AG10803 (cell line): ENCODE results near the gene PILRB.
"Not testable (repeated sequence)": the region's sequence is repeated elsewhere in the genome, so short reads cannot be mapped to it uniquely, and the experiment has no call there.

Source experiments
- DNase-seq: peaks from one replicate; pipeline ENCODE4 v3.0.0; 2010; ENCODE audit warnings: low read depth
- H3K4me3 ChIP-seq: 2 replicates; pipeline ENCODE4 v1.5.1; 2011; ENCODE audit warnings: mild to moderate bottlenecking, low read length, control low read depth
- TF ChIP-seq, protein P1 (sequence below): conservative IDR thresholded peaks from 2 replicates; pipeline ENCODE4 v1.5.1; 2011; ENCODE audit warnings: mild to moderate bottlenecking, low read length, control low read depth, inconsistent platforms

PILRB gene

GRCh38 chr7:100344560-100345287 is 13.2 kb upstream of the PILRB start:
- not testable (repeated sequence) for H3K4me3 ChIP-seq
- TF ChIP-seq, protein P1, sequence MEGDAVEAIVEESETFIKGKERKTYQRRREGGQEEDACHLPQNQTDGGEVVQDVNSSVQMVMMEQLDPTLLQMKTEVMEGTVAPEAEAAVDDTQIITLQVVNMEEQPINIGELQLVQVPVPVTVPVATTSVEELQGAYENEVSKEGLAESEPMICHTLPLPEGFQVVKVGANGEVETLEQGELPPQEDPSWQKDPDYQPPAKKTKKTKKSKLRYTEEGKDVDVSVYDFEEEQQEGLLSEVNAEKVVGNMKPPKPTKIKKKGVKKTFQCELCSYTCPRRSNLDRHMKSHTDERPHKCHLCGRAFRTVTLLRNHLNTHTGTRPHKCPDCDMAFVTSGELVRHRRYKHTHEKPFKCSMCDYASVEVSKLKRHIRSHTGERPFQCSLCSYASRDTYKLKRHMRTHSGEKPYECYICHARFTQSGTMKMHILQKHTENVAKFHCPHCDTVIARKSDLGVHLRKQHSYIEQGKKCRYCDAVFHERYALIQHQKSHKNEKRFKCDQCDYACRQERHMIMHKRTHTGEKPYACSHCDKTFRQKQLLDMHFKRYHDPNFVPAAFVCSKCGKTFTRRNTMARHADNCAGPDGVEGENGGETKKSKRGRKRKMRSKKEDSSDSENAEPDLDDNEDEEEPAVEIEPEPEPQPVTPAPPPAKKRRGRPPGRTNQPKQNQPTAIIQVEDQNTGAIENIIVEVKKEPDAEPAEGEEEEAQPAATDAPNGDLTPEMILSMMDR = peak; percentile 29
- DNase-seq = peak; percentile 33

DNA sequence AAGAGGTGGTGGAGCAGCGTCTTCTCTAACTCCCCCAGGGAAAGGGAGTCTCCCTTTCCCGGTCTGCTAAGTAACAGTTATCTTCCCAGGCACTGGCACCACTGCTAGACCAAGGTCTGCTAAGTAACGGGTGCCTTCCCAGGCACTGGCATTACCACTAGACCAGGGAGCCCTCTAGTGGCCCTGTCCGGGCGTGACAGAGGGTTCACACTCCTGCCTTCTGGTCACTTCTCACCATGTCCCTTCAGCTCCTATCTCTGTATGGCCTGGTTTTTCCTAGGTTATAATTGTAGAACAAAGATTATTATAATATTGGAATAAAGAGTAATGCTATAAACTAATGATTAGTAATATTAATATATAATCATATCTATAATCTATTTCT is 12.6 kb upstream of the PILRB start:
- H3K4me3 ChIP-seq = not testable (repeated sequence)
- DNase-seq = peak; percentile 45
- TF ChIP-seq, protein P1 = peak; percentile 45

- TF ChIP-seq, protein P1 = no peak
- no peak overlapping the region for H3K4me3 ChIP-seq
- no peak for DNase-seq
These were observed 11.0 kb upstream of the PILRB start for GRCh38 chr7:100346921-100347320.

- no peak overlapping the region for H3K4me3 ChIP-seq
- TF ChIP-seq, protein P1 = no peak
- no peak for DNase-seq
These were observed 9.1 kb upstream of the PILRB start for GRCh38 chr7:100348805-100349204.

DNA sequence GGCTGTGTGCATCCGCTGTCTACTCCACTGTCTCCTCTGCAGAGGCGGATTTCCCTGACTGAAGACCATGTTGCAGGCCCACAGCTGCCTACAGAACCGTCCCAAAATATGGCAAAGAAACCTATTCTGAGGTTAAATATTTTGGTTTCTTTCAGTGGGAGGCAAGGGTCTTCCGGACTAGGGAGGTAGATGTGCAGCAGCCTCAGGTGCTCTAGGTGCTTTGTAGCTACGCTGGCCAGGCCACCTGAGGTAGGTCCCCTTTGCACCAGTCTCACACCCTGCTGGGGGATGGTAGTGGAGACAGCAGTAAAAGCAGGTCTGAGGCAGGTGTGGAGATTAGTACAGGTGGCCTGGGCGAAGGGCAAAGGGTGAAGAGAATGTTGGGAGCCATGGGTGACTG is 8.2 kb upstream of the PILRB start:
- TF ChIP-seq, protein P1 = no peak
- H3K4me3 ChIP-seq = no peak overlapping the region
- DNase-seq = no peak

GRCh38 chr7:100351657-100352058 is 6.3 kb upstream of the PILRB start:
- TF ChIP-seq, protein P1 = no peak
- no peak overlapping the region for H3K4me3 ChIP-seq
- no peak for DNase-seq

DNA sequence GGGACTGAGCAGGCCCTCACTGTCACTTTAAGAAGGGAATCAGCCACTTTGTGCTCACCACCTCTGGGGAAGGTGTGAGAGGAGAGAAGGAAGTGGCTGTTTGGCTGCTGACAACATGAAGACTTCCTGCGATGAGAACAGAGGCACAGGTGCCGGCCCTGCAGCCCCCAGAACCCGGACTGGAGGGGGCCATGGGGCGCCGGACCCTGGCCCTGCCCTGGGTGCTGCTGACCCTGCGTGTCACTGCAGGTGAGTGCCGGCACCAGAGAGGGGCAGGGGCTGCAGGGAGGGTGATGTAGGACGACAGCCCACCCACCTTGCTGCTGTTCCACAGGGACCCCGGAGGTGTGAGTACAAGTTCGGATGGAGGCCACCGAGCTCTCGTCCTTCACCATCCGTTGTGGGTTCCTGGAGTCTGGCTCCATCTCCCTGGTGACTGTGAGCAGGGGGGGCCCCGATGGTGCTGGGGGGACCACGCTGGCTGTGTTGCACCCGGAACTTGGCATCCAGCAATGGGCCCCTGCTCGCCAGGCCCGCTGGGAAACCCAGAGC is 5.6 kb upstream of the PILRB start:
- DNase-seq, H3K4me3 ChIP-seq: not testable (repeated sequence)
